Measurements from ENCODE around the gene RAB5A. TPM values are rescaled to one million over a fixed set of nuclear protein-coding genes. Genes with fewer than 3 reads are reported as not detected.
"Not testable (repeated sequence)": the region's sequence is repeated elsewhere in the genome, so short reads cannot be mapped to it uniquely, and the experiment has no call there.

RAB5A gene
- total RNA-seq, 1 donor from 2014 or later, result 49.5 TPM

DNA sequence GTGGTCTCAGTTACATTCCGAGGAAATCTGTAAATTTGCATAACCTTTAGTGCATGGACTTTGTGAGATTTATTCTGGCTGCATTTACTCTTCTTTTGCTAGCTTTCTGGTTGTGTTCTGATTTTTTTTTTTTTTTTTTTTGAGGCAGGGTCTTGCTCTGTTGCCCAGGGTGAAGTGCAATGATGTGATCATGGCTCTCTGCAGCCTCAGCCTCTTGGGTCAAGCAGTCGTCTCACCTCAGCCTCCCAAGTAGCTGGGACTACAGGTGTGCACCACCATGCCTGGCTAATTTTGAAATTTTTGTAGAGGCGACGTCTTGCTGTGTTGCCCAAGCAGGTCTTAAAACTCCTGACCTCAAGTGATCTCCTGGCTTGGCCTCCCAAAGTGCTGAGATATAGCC, 12.6 kb downstream of the RAB5A start:
- no peak overlapping the region for H3K27ac Mint-ChIP-seq
- no peak overlapping the region for H3K4me3 Mint-ChIP-seq (ENCODE audit: low read depth)
- H3K36me3 Mint-ChIP-seq (ENCODE audit: low read depth), result peaks cover 40% of the 10 kb centered on the region
- H3K9me3 Mint-ChIP-seq, result no peaks in the 10 kb centered on the region
- peaks cover 15% of the 10 kb centered on the region for H3K4me1 Mint-ChIP-seq (ENCODE audit: low read depth)
- no peaks in the 10 kb centered on the region for H3K27me3 Mint-ChIP-seq (ENCODE audit: low read depth)
- no peak for DNase-seq (ENCODE audit: low spot score)
- intact Hi-C loops (cut with micrococcal nuclease), result no loop called here

DNA sequence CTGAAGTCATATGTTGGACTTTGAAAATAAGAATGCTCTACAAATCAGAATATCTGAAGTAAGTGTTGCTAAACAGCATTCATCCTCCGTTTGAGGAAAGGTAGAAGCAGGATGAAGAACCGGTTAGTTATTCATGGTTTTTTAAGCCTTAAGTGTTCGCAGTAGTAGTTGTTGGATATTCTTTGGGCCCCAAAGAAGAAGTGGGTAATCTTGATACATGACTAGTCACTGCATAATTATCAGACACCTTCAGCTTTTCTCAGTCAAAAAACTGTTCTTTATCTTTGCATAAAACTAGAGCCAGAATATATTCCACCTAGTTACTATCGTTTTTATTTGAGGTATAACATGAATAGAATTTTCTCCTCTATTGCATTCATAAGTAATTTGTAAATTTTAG, 13.8 kb downstream of the RAB5A start:
- Mint-ChIP-seq H3K4me1 (ENCODE audit: low read depth) (peaks cover 14% of the 10 kb centered on the region), H3K4me3 (ENCODE audit: low read depth) (no peak overlapping the region), H3K27ac (no peak overlapping the region), H3K36me3 (ENCODE audit: low read depth) (peaks cover 30% of the 10 kb centered on the region), H3K9me3 (no peaks in the 10 kb centered on the region), H3K27me3 (ENCODE audit: low read depth) (no peaks in the 10 kb centered on the region)
- intact Hi-C loops (cut with micrococcal nuclease), result no loop called here
- DNase-seq (ENCODE audit: low spot score), result no peak

DNA sequence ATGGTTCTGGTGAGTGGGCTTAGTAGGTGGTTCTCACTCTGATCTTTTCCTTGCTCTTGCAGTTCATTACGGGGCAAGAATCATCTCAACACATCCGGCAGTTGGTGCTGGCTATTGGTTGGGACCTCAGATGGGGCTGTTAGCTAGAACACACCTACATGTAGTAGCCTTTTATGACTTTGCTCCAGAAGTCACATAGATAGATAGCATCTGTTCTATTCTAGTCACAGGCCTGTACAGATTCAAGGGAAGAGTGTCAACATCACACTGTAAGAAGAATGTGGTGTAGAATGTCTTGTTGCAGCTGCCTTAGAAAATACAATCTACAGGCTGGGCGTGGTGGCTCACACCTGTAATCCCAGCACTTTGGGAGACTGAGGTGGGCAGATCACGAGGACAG, 15.1 kb downstream of the RAB5A start:
- Mint-ChIP-seq H3K4me1 (ENCODE audit: low read depth) (peaks cover 14% of the 10 kb centered on the region), H3K27ac (no peak overlapping the region), H3K27me3 (ENCODE audit: low read depth) (no peaks in the 10 kb centered on the region), H3K4me3 (ENCODE audit: low read depth) (no peak overlapping the region), H3K36me3 (ENCODE audit: low read depth) (peaks cover 31% of the 10 kb centered on the region), H3K9me3 (no peaks in the 10 kb centered on the region)
- no peak for DNase-seq (ENCODE audit: low spot score)
- intact Hi-C loops (cut with micrococcal nuclease), result no loop called here

DNA sequence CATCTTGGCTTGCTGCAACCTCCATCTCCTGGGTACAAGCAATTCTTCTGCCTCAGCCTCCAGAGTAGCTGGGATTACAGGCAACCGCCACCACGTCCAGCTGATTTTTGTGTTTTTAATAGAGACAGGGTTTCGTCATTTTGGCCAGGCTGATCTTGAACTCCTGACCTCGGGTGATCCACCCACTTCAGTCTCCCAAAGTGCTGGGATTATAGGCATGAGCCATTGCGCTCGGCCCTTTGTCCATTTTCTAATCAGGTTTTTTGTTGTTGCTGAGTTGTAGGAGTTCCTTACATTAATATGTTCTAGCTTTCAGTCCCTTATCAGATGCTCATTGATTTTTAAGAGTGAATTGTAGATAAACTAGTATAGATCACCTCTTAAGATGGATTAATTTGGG, 20.3 kb downstream of the RAB5A start:
- Mint-ChIP-seq H3K4me3 (ENCODE audit: low read depth) (no peak overlapping the region), H3K4me1 (ENCODE audit: low read depth) (peaks cover 4% of the 10 kb centered on the region), H3K27me3 (ENCODE audit: low read depth) (no peaks in the 10 kb centered on the region), H3K27ac (no peak overlapping the region), H3K9me3 (no peaks in the 10 kb centered on the region), H3K36me3 (ENCODE audit: low read depth) (peaks cover 38% of the 10 kb centered on the region)
- intact Hi-C loops (cut with micrococcal nuclease), result no loop called here
- no peak for DNase-seq (ENCODE audit: low spot score)

GRCh38 chr3:19967812-19968211, 20.9 kb downstream of the RAB5A start:
- Mint-ChIP-seq H3K4me1 (ENCODE audit: low read depth) (peaks cover 8% of the 10 kb centered on the region), H3K27ac (no peak overlapping the region), H3K4me3 (ENCODE audit: low read depth) (no peak overlapping the region), H3K36me3 (ENCODE audit: low read depth) (peaks cover 44% of the 10 kb centered on the region), H3K9me3 (no peaks in the 10 kb centered on the region), H3K27me3 (ENCODE audit: low read depth) (no peaks in the 10 kb centered on the region)
- no peak for DNase-seq (ENCODE audit: low spot score)
- intact Hi-C loops (cut with micrococcal nuclease), result no loop called here

GRCh38 chr3:19970327-19970726, 23.4 kb downstream of the RAB5A start:
- Mint-ChIP-seq H3K36me3 (ENCODE audit: low read depth) (peaks cover 51% of the 10 kb centered on the region), H3K27me3 (ENCODE audit: low read depth) (no peaks in the 10 kb centered on the region), H3K4me3 (ENCODE audit: low read depth) (no peak overlapping the region), H3K9me3 (no peaks in the 10 kb centered on the region), H3K4me1 (ENCODE audit: low read depth) (peaks cover 8% of the 10 kb centered on the region), H3K27ac (no peak overlapping the region)
- intact Hi-C loops (cut with micrococcal nuclease), result loop anchor here (10.0 kb wide), 1 partner anchor 86 kb away; no protein-coding TSS in a partner anchor
- no peak for DNase-seq (ENCODE audit: low spot score)

GRCh38 chr3:19972054-19972453, 25.2 kb downstream of the RAB5A start:
- Mint-ChIP-seq H3K27ac (no peak overlapping the region), H3K27me3 (ENCODE audit: low read depth) (no peaks in the 10 kb centered on the region), H3K4me1 (ENCODE audit: low read depth) (peaks cover 5% of the 10 kb centered on the region), H3K4me3 (ENCODE audit: low read depth) (no peak overlapping the region), H3K9me3 (no peaks in the 10 kb centered on the region), H3K36me3 (ENCODE audit: low read depth) (peaks cover 56% of the 10 kb centered on the region)
- DNase-seq (ENCODE audit: low spot score), result no peak
- intact Hi-C loops (cut with micrococcal nuclease), result loop anchor here (10.0 kb wide), 1 partner anchor 87 kb away; no protein-coding TSS in a partner anchor

GRCh38 chr3:19988904-19989303, 42.0 kb downstream of the RAB5A start:
- not testable (repeated sequence) for H3K27ac Mint-ChIP-seq

GRCh38 chr3:19994796-19995195, 47.9 kb downstream of the RAB5A start:
- intact Hi-C loops (cut with micrococcal nuclease), result no loop called here
- H3K4me3 Mint-ChIP-seq (ENCODE audit: low read depth), result no peak overlapping the region

More at GRCh38 chr3:19988904-19989303, 42.0 kb downstream of the RAB5A start:
- H3K4me1 Mint-ChIP-seq (ENCODE audit: low read depth); intact Hi-C loops (cut with micrococcal nuclease); DNase-seq (ENCODE audit: low spot score); H3K27me3 Mint-ChIP-seq (ENCODE audit: low read depth); H3K36me3 Mint-ChIP-seq (ENCODE audit: low read depth); H3K4me3 Mint-ChIP-seq (ENCODE audit: low read depth); H3K9me3 Mint-ChIP-seq: not testable (repeated sequence)

GRCh38 chr3:19997502-19997901, 50.6 kb downstream of the RAB5A start:
- Mint-ChIP-seq H3K27ac (no peak overlapping the region), H3K4me3 (ENCODE audit: low read depth) (no peak overlapping the region), H3K27me3 (ENCODE audit: low read depth) (no peaks in the 10 kb centered on the region), H3K4me1 (ENCODE audit: low read depth) (no peaks in the 10 kb centered on the region), H3K36me3 (ENCODE audit: low read depth) (no peaks in the 10 kb centered on the region), H3K9me3 (no peaks in the 10 kb centered on the region)
- intact Hi-C loops (cut with micrococcal nuclease), result no loop called here
- DNase-seq (ENCODE audit: low spot score), result no peak

More at GRCh38 chr3:19994796-19995195, 47.9 kb downstream of the RAB5A start:
- no peak for DNase-seq (ENCODE audit: low spot score)
- Mint-ChIP-seq H3K9me3 (no peaks in the 10 kb centered on the region), H3K36me3 (ENCODE audit: low read depth) (no peaks in the 10 kb centered on the region), H3K27ac (no peak overlapping the region), H3K27me3 (ENCODE audit: low read depth) (no peaks in the 10 kb centered on the region), H3K4me1 (ENCODE audit: low read depth) (peaks cover 1% of the 10 kb centered on the region)

DNA sequence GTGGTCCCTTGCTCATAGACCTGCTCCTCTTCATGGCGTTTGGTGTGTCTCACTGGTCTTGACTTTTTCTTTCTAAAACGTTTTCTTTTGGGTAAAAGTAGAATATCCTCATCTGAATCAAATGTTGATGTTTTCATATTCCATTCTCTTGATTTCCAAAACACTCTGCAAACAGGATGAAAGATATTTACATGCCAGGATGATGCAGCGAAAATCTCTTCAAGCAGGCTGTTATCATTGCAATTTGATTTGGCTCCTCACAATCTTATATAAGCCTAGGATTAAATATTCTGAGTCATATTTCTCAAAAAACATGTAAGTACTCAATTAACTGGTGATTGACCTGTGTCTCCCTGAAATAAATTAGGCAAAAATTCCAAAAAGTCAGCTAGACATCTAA, 55.0 kb downstream of the RAB5A start:
- intact Hi-C loops (cut with micrococcal nuclease), result no loop called here
- H3K27me3 Mint-ChIP-seq (ENCODE audit: low read depth), result no peaks in the 10 kb centered on the region

GRCh38 chr3:20007960-20008359, 61.1 kb downstream of the RAB5A start:
- no peak for DNase-seq (ENCODE audit: low spot score)
- H3K4me3 Mint-ChIP-seq (ENCODE audit: low read depth), result no peak overlapping the region
- H3K27me3 Mint-ChIP-seq (ENCODE audit: low read depth), result no peaks in the 10 kb centered on the region
- H3K4me1 Mint-ChIP-seq (ENCODE audit: low read depth), result no peaks in the 10 kb centered on the region
- no peaks in the 10 kb centered on the region for H3K9me3 Mint-ChIP-seq
- intact Hi-C loops (cut with micrococcal nuclease), result no loop called here
- H3K27ac Mint-ChIP-seq, result no peak overlapping the region
- no peaks in the 10 kb centered on the region for H3K36me3 Mint-ChIP-seq (ENCODE audit: low read depth)

More for the DNA sequence above, 55.0 kb downstream of the RAB5A start:
- DNase-seq (ENCODE audit: low spot score), result no peak
- H3K36me3 Mint-ChIP-seq (ENCODE audit: low read depth), result no peaks in the 10 kb centered on the region
- H3K4me1 Mint-ChIP-seq (ENCODE audit: low read depth), result no peaks in the 10 kb centered on the region
- no peaks in the 10 kb centered on the region for H3K9me3 Mint-ChIP-seq
- no peak overlapping the region for H3K4me3 Mint-ChIP-seq (ENCODE audit: low read depth)
- no peak overlapping the region for H3K27ac Mint-ChIP-seq

- H3K27me3 Mint-ChIP-seq (ENCODE audit: low read depth), result no peaks in the 10 kb centered on the region
- no peak overlapping the region for H3K4me3 Mint-ChIP-seq (ENCODE audit: low read depth)
- no peaks in the 10 kb centered on the region for H3K9me3 Mint-ChIP-seq
- no peaks in the 10 kb centered on the region for H3K36me3 Mint-ChIP-seq (ENCODE audit: low read depth)
- DNase-seq (ENCODE audit: low spot score), result no peak
- intact Hi-C loops (cut with micrococcal nuclease), result no loop called here
- no peaks in the 10 kb centered on the region for H3K4me1 Mint-ChIP-seq (ENCODE audit: low read depth)
- no peak overlapping the region for H3K27ac Mint-ChIP-seq
Measured at GRCh38 chr3:20008646-20009045, 61.7 kb downstream of the RAB5A start.

DNA sequence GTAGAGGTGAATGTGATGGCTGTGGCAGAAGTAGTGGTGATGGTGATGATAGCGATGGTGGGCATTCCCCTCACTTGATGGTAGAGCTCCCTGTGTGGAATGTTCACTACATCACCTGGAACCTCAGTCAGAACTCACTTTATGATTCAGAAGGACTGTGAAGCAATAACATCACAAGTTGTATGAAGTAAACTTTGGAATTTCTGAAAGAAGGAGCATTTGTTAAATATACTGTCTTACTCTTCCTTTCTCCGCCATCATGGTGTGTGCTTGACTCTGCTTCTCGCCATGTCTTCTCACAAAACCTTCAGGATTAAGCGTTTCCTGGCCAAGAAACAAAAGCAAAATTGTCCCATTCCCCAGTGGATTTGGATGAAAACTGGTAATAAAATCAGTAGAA, 65.3 kb downstream of the RAB5A start, which contains the start of gene PP2D1:
PP2D1 (minus strand) TSS at position 101 of the 400 bp plus-strand sequence. CDS start 192 bp downstream, outside the sequence.
- H3K9me3 Mint-ChIP-seq, result no peaks in the 10 kb centered on the region
- no peaks in the 10 kb centered on the region for H3K27me3 Mint-ChIP-seq (ENCODE audit: low read depth)
- H3K4me1 Mint-ChIP-seq (ENCODE audit: low read depth), result no peaks in the 10 kb centered on the region
- H3K4me3 Mint-ChIP-seq (ENCODE audit: low read depth), result no peak within 1 kb of the TSS
- DNase-seq (ENCODE audit: low spot score), result no peak
- intact Hi-C loops (cut with micrococcal nuclease), result no loop called here
- no peaks in the 10 kb centered on the region for H3K36me3 Mint-ChIP-seq (ENCODE audit: low read depth)
- no peak within 1 kb of the TSS for H3K27ac Mint-ChIP-seq

Measured in activated T-helper 2 cell treated with anti-CD3 and anti-CD28 coated beads, Interferon-gamma antibody, Interleukin-2, Interleukin-4, amounts not matched to agents 10 μg/mL and 5 μg/mL and 100 μg/mL, durations not matched to agents 14 hours and 24 hours and 36 hours (primary cell).